ENCODE data around the gene MKLN1. TPM values are rescaled to one million over a fixed set of nuclear protein-coding genes. Genes with fewer than 3 reads are reported as not detected.

Gene MKLN1
- total and polyA plus RNA-seq, 4 donors: 7.1 to 48.4 (median 25.5) TPM

- Histone ChIP-seq H3K4me3 (ENCODE audit: low read depth in 1 of 3, low read length in 3 of 3) (no peak overlapping the region), H3K9me3 (ENCODE audit: control insufficient read depth in 4 of 4, low read length in 3 of 4) (no peaks in the 10 kb centered on the region), H3K36me3 (ENCODE audit: control insufficient read depth in 4 of 4, insufficient read depth in 3 of 4, low read depth in 1 of 4, low read length in 3 of 4) (no peaks in the 10 kb centered on the region), H3K27ac (ENCODE audit: low read depth in 1 of 2, low read length in 2 of 2) (no peak overlapping the region), H3K4me1 (ENCODE audit: control insufficient read depth in 4 of 4, insufficient read depth in 4 of 4, low read length in 3 of 4) (peaks cover 0 to 5% (median 4%) of the 10 kb centered on the region in 4 donors), H3K27me3 (ENCODE audit: control insufficient read depth in 4 of 4, insufficient read depth in 4 of 4, low read length in 3 of 4) (no peaks in the 10 kb centered on the region), H3K9ac (ENCODE audit: low read depth in 1 of 2, low read length in 2 of 2) (no peak overlapping the region)
- no peak for DNase-seq (ENCODE audit: low spot score)
- TF ChIP-seq YY1 (IDR thresholded peaks at IDR 0.05) (no peak), HNF4A (conservative IDR thresholded peaks at IDR 0.05) (no peak), EGR1 (IDR thresholded peaks at IDR 0.05; ENCODE audit: low read depth in 2 of 2) (no peak), RAD21 (IDR thresholded peaks at IDR 0.05) (no peak), NR2F2 (IDR thresholded peaks at IDR 0.05) (no peak), TAF1 (conservative IDR thresholded peaks at IDR 0.05) (no peak), JUND (IDR thresholded peaks at IDR 0.05) (no peak), CTCF (IDR thresholded peaks at IDR 0.05; ENCODE audit: low read depth, low read length, missing input control) (no peak), ZBTB33 (IDR thresholded peaks at IDR 0.05) (no peak), FOXA2 (IDR thresholded peaks at IDR 0.05) (no peak), GABPA (IDR thresholded peaks at IDR 0.05 in 1 of 2, conservative IDR thresholded peaks at IDR 0.05 in 1 of 2) (no peak), SP1 (IDR thresholded peaks at IDR 0.05) (no peak), HNF4G (IDR thresholded peaks at IDR 0.05) (no peak), FOXA1 (IDR thresholded peaks at IDR 0.05) (no peak), ATF3 (IDR thresholded peaks at IDR 0.05) (no peak), MAX (IDR thresholded peaks at IDR 0.05) (no peak), REST (IDR thresholded peaks at IDR 0.05) (no peak), RXRA (IDR thresholded peaks at IDR 0.05) (no peak)
- 90% methylated on average over 19 of the region's 19 CpGs for WGBS
Observed at GRCh38 chr7:131517218-131517923, 189.7 kb downstream of the MKLN1 start.
